ENCODE measurements around the gene RABGGTA. TPM values are rescaled to one million over a fixed set of nuclear protein-coding genes. Genes with fewer than 3 reads are reported as not detected.

Gene RABGGTA
- total and polyA plus RNA-seq, 10 of the 15 experiments (the other 5 are each of a cell fraction or from before 2014, with no cell fraction given): 19.1 to 75.6 (median 46.9) TPM

- TF ChIP-seq, protein P1, sequence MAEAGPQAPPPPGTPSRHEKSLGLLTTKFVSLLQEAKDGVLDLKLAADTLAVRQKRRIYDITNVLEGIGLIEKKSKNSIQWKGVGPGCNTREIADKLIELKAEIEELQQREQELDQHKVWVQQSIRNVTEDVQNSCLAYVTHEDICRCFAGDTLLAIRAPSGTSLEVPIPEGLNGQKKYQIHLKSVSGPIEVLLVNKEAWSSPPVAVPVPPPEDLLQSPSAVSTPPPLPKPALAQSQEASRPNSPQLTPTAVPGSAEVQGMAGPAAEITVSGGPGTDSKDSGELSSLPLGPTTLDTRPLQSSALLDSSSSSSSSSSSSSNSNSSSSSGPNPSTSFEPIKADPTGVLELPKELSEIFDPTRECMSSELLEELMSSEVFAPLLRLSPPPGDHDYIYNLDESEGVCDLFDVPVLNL (IDR thresholded peaks at IDR 0.05; ENCODE audit: low read depth, low read length): no peak
- no peak for TF ChIP-seq STAT1 (conservative IDR thresholded peaks at IDR 0.05)
- no peak for TF ChIP-seq HCFC1 (IDR thresholded peaks at IDR 0.05; ENCODE audit: low read length)
- TF ChIP-seq KAT2A (conservative IDR thresholded peaks at IDR 0.05; ENCODE audit: control insufficient read depth, low read depth, low read length): no peak
- 0 out of 4 replicates have a peak, but pooled peaks of 1 of the 2 experiments have one; percentile 4 for TF ChIP-seq EP300 (IDR thresholded peaks at IDR 0.05; ENCODE audit: borderline replicate concordance in 1 of 2, control insufficient read depth in 1 of 2, low read depth in 2 of 2, low read length in 2 of 2)
- no peak for TF ChIP-seq SIN3A (IDR thresholded peaks at IDR 0.05; ENCODE audit: low read depth, low read length)
- TF ChIP-seq BMI1 (IDR thresholded peaks at IDR 0.05; ENCODE audit: borderline replicate concordance): no peak
- TF ChIP-seq SREBF2 (IDR thresholded peaks at IDR 0.05; ENCODE audit: low read length): no peak
- peak; percentile 80 for TF ChIP-seq MEF2B (IDR thresholded peaks at IDR 0.05; ENCODE audit: partially characterized antibody, poor library complexity, severe bottlenecking)
- TF ChIP-seq BCL3 (IDR thresholded peaks at IDR 0.05; ENCODE audit: borderline replicate concordance, insufficient read depth, low read depth, low read length, poor library complexity, severe bottlenecking): no peak
- TF ChIP-seq NR2F1 (conservative IDR thresholded peaks at IDR 0.05): no peak
- no peak for TF ChIP-seq SUZ12 (IDR thresholded peaks at IDR 0.05; ENCODE audit: unreplicated experiment)
- TF ChIP-seq, protein P2, sequence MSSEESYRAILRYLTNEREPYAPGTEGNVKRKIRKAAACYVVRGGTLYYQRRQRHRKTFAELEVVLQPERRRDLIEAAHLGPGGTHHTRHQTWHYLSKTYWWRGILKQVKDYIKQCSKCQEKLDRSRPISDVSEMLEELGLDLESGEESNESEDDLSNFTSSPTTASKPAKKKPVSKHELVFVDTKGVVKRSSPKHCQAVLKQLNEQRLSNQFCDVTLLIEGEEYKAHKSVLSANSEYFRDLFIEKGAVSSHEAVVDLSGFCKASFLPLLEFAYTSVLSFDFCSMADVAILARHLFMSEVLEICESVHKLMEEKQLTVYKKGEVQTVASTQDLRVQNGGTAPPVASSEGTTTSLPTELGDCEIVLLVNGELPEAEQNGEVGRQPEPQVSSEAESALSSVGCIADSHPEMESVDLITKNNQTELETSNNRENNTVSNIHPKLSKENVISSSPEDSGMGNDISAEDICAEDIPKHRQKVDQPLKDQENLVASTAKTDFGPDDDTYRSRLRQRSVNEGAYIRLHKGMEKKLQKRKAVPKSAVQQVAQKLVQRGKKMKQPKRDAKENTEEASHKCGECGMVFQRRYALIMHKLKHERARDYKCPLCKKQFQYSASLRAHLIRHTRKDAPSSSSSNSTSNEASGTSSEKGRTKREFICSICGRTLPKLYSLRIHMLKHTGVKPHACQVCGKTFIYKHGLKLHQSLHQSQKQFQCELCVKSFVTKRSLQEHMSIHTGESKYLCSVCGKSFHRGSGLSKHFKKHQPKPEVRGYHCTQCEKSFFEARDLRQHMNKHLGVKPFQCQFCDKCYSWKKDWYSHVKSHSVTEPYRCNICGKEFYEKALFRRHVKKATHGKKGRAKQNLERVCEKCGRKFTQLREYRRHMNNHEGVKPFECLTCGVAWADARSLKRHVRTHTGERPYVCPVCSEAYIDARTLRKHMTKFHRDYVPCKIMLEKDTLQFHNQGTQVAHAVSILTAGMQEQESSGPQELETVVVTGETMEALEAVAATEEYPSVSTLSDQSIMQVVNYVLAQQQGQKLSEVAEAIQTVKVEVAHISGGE (CRISPR knock-in tag; IDR thresholded peaks at IDR 0.05): no peak
- TF ChIP-seq ESRRA (IDR thresholded peaks at IDR 0.05; ENCODE audit: low read length): no peak
- TF ChIP-seq NFYB (IDR thresholded peaks at IDR 0.05; ENCODE audit: insufficient read depth, low read depth, low read length): 0 out of 2 replicates have a peak, but pooled peaks have one; percentile 50
- no peak for TF ChIP-seq SMAD1 (IDR thresholded peaks at IDR 0.05; ENCODE audit: low read depth, partially characterized antibody)
- no peak for TF ChIP-seq SIX5 (IDR thresholded peaks at IDR 0.05; ENCODE audit: low read depth, low read length, severe bottlenecking)
- no peak for TF ChIP-seq CBFB (IDR thresholded peaks at IDR 0.05; ENCODE audit: low read depth)
- TF ChIP-seq JUNB (IDR thresholded peaks at IDR 0.05): no peak
- no peak for TF ChIP-seq TBL1XR1 (IDR thresholded peaks at IDR 0.05; ENCODE audit: low read depth, low read length)
- no peak for TF ChIP-seq IRF5 (IDR thresholded peaks at IDR 0.05; ENCODE audit: borderline replicate concordance)
- no peak for TF ChIP-seq CHD1 (IDR thresholded peaks at IDR 0.05; ENCODE audit: low read depth, low read length)
- TF ChIP-seq EGR1 (IDR thresholded peaks at IDR 0.05; ENCODE audit: borderline replicate concordance in 1 of 2, low read depth in 2 of 2, low read length in 2 of 2): no peak
These were observed 8.1 kb upstream of the RABGGTA start (continued) for GRCh38 chr14:24279301-24280186.

Data from GM12878 (cell line).